Measurements from ENCODE around the gene CARD11.

CARD11 gene

GRCh38 chr7:2864999-2865670 is 178.5 kb downstream of the CARD11 start:
- TF ChIP-seq, protein P1, sequence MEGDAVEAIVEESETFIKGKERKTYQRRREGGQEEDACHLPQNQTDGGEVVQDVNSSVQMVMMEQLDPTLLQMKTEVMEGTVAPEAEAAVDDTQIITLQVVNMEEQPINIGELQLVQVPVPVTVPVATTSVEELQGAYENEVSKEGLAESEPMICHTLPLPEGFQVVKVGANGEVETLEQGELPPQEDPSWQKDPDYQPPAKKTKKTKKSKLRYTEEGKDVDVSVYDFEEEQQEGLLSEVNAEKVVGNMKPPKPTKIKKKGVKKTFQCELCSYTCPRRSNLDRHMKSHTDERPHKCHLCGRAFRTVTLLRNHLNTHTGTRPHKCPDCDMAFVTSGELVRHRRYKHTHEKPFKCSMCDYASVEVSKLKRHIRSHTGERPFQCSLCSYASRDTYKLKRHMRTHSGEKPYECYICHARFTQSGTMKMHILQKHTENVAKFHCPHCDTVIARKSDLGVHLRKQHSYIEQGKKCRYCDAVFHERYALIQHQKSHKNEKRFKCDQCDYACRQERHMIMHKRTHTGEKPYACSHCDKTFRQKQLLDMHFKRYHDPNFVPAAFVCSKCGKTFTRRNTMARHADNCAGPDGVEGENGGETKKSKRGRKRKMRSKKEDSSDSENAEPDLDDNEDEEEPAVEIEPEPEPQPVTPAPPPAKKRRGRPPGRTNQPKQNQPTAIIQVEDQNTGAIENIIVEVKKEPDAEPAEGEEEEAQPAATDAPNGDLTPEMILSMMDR (IDR thresholded peaks at IDR 0.05), result peak; percentile 86 to 91
- peak; percentile 66 to 80 for DNase-seq

DNA sequence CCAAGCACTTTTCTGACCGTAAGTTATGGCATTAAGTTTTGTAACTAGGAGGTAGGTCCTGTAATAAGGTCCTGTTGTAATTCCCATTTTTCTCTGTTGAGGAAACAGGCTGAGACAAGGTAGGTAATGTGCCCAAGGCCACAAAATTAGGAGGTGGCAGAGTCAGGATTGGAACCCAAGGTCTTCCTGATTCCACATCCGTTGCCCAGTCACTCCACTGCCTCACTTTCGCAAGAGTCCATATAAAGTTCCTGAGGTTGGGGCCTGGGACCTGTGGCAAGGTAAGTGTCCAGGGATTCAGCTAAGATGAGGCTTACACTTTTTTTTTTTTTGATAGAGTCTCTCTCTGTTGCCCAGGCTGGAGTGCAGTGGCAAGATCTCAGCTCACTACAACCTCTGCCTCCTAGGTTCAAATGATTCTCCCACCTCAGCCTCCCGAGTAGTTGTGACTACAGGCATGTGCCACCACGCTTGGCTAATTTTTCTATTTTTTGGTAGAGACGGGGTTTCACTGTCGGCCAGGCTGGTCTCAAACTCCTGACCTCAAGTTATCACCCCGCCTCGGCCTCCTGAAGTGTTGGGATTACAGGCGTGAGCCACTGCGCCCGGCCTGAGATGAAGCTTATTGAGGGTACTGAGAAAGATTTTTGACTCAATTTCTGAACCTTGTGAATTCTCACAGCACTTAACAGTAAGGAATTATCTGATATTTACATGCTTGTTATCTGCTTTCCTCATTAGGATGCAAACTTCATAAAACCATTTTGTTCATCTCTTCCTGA is 179.3 kb downstream of the CARD11 start:
- Histone ChIP-seq H3K27ac (peak overlapping the region; percentile 82 to 94), H3K4me1 (peaks cover 6 to 30% (median 27%) of the 10 kb centered on the region in 4 donors), H3K4me3 (peak overlapping the region; percentile 23 to 39), H3K36me3 (no peaks in the 10 kb centered on the region), H3K9me3 (no peaks in the 10 kb centered on the region), H3K27me3 (no peaks in the 10 kb centered on the region)
- no peak for DNase-seq
- intact Hi-C loops (cut with DNase I; ENCODE audit: low total_unique reads), result no loop called here
- TF ChIP-seq, protein P1 (IDR thresholded peaks at IDR 0.05), result no peak

More at GRCh38 chr7:2864999-2865670, 178.5 kb downstream of the CARD11 start:
- Histone ChIP-seq H3K4me3 (no peak overlapping the region), H3K9me3 (no peaks in the 10 kb centered on the region), H3K4me1 (peaks cover 6 to 30% (median 27%) of the 10 kb centered on the region in 4 donors), H3K36me3 (no peaks in the 10 kb centered on the region), H3K27me3 (no peaks in the 10 kb centered on the region), H3K27ac (peak overlapping the region; percentile 82 to 94)
- intact Hi-C loops (cut with DNase I; ENCODE audit: low total_unique reads), result no loop called here

DNA sequence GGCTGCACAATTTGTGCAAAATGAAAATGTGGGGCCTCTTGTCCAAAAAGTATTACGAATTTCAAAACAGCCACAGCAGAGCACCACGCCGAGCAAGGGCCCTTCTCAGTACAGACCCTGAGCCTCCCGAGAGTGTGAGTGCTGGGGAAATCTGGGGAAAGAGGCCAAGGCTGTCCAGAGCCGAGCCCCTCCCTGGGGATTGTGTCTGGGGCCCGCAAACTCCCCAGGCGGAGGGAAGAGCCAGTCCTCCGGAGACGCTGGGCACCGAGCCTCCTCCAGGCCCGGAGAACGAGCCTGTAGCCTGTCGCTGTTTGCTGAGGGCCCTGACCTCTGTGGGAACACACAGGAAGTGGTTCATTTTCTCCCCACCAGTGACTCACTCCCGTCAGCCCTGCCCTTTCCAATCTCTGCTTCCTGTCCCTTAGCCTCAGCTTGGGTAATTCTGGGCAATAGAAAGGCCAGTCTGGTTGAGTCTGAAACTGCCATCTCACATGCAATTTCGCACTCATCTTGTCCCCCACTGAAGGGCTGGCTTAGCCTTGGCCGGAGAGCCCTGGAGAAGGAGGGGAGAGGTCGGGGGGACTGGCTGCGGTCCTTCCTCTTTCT is 180.1 kb downstream of the CARD11 start:
- no peaks in the 10 kb centered on the region for H3K9me3 ChIP-seq
- H3K27me3 ChIP-seq, result no peaks in the 10 kb centered on the region
- DNase-seq, result peak; percentile 90 to 95
- peak overlapping the region; percentile 23 to 39 for H3K4me3 ChIP-seq
- peak overlapping the region; percentile 82 to 94 for H3K27ac ChIP-seq
- intact Hi-C loops (cut with DNase I; ENCODE audit: low total_unique reads), result no loop called here
- H3K4me1 ChIP-seq, result peaks cover 6 to 30% (median 27%) of the 10 kb centered on the region in 4 donors
- H3K36me3 ChIP-seq, result no peaks in the 10 kb centered on the region
- TF ChIP-seq, protein P1 (IDR thresholded peaks at IDR 0.05), result no peak

DNA sequence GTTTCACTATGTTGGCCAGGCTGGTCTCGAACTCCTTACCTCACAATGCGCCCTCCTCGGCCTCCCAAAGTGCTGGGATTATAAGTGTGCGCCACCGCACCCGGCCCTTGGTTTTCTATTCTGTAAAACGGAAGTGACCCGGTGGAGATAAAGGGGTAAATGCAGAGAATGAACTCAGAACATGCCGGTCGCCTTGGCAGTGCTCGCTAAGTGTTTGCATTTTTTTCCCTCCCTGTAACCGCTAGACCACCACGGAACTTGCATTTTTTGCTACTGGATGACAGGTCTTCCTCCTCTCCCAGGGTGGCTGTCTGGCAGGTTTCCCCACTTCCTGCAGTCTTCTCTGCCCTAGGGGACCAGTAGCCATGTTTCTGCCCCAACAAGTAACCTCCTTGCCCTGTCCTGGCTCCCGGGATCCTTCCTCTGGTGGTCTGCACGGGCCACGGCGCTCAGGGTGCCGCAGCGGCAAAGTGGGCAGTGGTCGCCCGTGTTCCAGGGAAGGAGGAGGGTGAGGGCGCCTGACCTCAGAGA is 180.8 kb downstream of the CARD11 start:
- TF ChIP-seq, protein P1 (IDR thresholded peaks at IDR 0.05), result no peak
- Histone ChIP-seq H3K27ac (peak overlapping the region; percentile 82 to 94), H3K4me1 (peaks cover 6 to 30% (median 27%) of the 10 kb centered on the region in 4 donors), H3K27me3 (no peaks in the 10 kb centered on the region), H3K36me3 (no peaks in the 10 kb centered on the region), H3K9me3 (no peaks in the 10 kb centered on the region), H3K4me3 (peak overlapping the region; percentile 23 to 39)
- intact Hi-C loops (cut with DNase I; ENCODE audit: low total_unique reads), result no loop called here
- DNase-seq, result no peak

DNA sequence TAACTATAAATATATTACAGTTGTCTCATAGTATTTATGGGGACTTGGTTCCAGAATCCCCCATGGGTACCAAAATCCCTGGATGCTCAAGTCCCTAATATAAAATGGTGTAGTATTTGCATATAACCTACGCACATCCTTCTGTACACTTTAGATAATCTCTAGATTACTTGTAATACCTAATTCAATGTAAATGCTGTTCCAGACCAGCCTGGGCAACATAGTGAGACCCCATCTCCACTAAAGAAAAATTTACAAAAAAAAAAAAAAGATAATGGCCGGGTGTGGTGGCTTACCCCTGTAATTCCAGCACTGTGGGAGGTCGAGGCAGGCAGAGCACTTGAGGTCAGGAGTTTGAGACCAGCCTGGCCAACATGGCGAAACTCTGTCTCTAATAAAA is 182.2 kb downstream of the CARD11 start:
- H3K36me3 ChIP-seq, result no peaks in the 10 kb centered on the region
- intact Hi-C loops (cut with DNase I; ENCODE audit: low total_unique reads), result no loop called here
- no peaks in the 10 kb centered on the region for H3K9me3 ChIP-seq
- TF ChIP-seq, protein P1 (IDR thresholded peaks at IDR 0.05), result no peak
- peak overlapping the region in 1 of 2 donors; percentile 94 for H3K27ac ChIP-seq
- DNase-seq, result no peak
- H3K27me3 ChIP-seq, result no peaks in the 10 kb centered on the region
- peaks cover 6 to 30% (median 27%) of the 10 kb centered on the region in 4 donors for H3K4me1 ChIP-seq
- H3K4me3 ChIP-seq, result no peak overlapping the region
